Mesothelial cell of epicardium (in vitro differentiated cells): Measurements from ENCODE around the gene MBTD1. TPM values are rescaled to one million over a fixed set of nuclear protein-coding genes. Genes with fewer than 3 reads are reported as not detected.
A peak's percentile ranks its signal among the peaks of the same experiment; 100 is the strongest.

Experiments
- DNase-seq, 2 experiments: peaks; one replicate each; pipeline ENCODE4 v3.0.0; 2021; ENCODE audit warnings: low spot score in 2 of 2; ENCODE audit not compliant: unreplicated experiment in 2 of 2
- H3K27ac Mint-ChIP-seq: 2 replicates; pipeline ENCODE4 v1.8.0; 2021; ENCODE audit warnings: mixed read lengths
- H3K27me3 Mint-ChIP-seq: 2 replicates; pipeline ENCODE4 v1.8.0; 2021; ENCODE audit warnings: low read depth, mixed read lengths
- H3K36me3 Mint-ChIP-seq: 2 replicates; pipeline ENCODE4 v1.8.0; 2021; ENCODE audit warnings: mixed read lengths
- H3K4me1 Mint-ChIP-seq: 2 replicates; pipeline ENCODE4 v1.8.0; 2021; ENCODE audit warnings: mixed read lengths
- H3K4me3 Mint-ChIP-seq: 2 replicates; pipeline ENCODE4 v1.8.0; 2021; ENCODE audit warnings: mild to moderate bottlenecking, moderate library complexity, mixed read lengths
- H3K9me3 Mint-ChIP-seq: 2 replicates; pipeline ENCODE4 v1.8.0; 2021; ENCODE audit warnings: mixed read lengths
- total RNA-seq: library from RNA; stranded (reverse); gene quantifications from 3 replicates; pipeline ENCODE4 v1.2.1, GENCODE V29; 2021
- TF ChIP-seq, protein P1 (sequence below): fragments of 200-600 bp; sonication (generic); IDR thresholded peaks from one replicate; pipeline ENCODE4 v1.5.0; 2021; ENCODE audit warnings: antibody characterized with exemption; ENCODE audit not compliant: unreplicated experiment

The MBTD1 gene
- total RNA-seq, 1 donor from 2014 or later, result 43.0 TPM

DNA sequence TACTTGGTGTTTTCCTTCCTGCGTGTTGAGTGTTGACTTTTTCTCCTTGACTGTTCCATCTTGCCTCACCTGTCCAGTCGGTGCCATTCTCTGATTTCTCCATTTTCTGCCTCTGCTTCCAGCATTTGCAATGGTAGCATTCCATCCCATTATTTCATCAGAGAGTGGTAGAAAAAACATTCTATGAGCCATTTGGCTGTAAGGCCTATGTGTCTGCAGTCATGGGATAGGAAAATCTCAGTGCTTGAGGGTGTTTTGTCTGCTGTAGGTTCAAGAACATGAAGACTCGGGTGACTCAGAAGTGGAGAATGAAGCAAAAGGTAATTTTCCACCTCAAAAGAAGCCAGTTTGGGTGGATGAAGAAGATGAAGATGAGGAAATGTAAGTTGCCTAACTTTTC is 3.2 kb upstream of the MBTD1 start:
- Mint-ChIP-seq H3K27ac (no peak overlapping the region), H3K4me3 (peak overlapping the region; percentile 20), H3K9me3 (no peaks in the 10 kb centered on the region), H3K36me3 (peaks cover 20% of the 10 kb centered on the region), H3K4me1 (peaks cover 26% of the 10 kb centered on the region), H3K27me3 (no peaks in the 10 kb centered on the region)
- no peak for DNase-seq
- TF ChIP-seq, protein P1, sequence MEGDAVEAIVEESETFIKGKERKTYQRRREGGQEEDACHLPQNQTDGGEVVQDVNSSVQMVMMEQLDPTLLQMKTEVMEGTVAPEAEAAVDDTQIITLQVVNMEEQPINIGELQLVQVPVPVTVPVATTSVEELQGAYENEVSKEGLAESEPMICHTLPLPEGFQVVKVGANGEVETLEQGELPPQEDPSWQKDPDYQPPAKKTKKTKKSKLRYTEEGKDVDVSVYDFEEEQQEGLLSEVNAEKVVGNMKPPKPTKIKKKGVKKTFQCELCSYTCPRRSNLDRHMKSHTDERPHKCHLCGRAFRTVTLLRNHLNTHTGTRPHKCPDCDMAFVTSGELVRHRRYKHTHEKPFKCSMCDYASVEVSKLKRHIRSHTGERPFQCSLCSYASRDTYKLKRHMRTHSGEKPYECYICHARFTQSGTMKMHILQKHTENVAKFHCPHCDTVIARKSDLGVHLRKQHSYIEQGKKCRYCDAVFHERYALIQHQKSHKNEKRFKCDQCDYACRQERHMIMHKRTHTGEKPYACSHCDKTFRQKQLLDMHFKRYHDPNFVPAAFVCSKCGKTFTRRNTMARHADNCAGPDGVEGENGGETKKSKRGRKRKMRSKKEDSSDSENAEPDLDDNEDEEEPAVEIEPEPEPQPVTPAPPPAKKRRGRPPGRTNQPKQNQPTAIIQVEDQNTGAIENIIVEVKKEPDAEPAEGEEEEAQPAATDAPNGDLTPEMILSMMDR, result no peak

DNA sequence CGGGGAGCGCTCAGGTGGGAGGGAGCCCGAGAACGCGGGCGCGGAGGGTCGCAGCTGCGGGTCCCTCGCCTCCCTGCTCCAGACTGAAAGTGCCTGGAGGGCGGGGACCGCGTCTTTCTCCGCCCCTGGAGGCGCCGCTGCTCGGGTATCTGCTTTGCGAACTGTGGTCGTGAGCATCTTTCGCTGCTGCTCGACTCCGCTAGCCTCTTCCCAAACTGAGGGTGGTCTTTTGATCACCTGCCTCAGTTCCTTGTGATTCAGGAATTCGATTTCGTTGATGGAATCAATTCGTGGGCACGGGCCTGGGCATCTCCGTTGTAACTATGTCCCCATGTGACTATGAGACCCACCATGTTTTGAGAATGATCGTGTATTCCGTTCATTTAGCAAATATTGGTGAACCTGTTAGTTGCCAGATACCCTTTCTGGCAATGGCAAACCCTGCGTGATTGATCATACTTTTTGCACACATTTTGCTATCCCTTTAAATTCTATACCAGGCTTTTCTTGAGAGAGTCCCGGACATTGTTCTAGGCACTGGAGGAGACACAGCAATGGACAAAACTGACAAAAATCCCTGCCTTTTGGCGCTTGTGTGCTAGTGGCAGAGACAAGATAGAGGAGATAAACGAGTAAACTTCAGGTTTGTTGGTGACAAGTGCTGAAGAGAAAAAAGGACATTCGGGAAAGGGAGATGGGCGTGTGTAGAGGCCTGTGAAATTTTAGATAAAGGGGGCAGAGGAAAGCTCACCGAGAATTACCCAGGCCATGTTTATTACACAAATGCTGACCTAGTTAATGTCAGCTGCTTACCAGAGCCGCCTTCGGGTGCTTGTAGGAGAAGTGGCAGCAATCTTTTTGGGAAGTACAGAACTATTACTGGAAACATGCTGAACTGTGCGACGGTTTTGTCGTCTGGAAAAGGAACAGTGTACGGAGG is 1.4 kb upstream of the MBTD1 start:
- H3K9me3 Mint-ChIP-seq, result no peaks in the 10 kb centered on the region
- H3K27me3 Mint-ChIP-seq, result no peaks in the 10 kb centered on the region
- peaks cover 14% of the 10 kb centered on the region for H3K36me3 Mint-ChIP-seq
- H3K4me1 Mint-ChIP-seq, result peaks cover 38% of the 10 kb centered on the region
- TF ChIP-seq, protein P1, result no peak
- peak overlapping the region; percentile 92 for H3K4me3 Mint-ChIP-seq
- H3K27ac Mint-ChIP-seq, result peak overlapping the region; percentile 77
- no peak for DNase-seq

DNA sequence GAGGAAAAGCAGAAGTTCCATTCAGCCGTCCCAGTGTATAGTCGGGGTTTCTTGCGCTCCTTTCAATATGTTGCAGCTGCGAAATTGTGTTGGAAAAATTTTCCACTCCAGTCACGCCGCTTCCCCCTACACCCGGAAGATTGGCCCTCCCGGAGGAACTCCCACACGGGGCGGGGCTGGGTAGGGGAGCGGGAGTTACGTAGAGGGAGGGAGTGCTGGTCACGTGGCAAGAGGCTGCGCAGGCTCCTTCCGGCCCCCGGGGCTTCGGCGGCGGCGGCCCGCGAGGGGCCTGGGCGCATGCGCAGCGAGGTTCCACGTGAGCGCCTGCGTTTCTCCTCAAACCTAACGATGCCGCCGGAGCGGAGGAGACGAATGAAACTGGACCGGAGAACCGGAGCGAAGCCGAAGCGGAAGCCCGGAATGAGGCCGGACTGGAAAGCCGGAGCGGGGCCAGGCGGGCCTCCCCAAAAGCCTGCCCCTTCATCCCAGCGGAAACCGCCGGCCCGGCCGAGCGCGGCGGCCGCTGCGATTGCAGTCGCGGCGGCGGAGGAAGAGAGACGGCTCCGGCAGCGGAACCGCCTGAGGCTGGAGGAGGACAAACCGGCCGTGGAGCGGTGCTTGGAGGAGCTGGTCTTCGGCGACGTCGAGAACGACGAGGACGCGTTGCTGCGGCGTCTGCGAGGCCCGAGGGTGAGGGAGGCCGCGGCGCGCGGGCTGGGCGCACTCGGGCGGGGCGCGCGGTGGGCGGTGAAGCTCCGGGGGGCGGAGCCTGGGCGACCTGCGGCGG is 581 bp upstream of the MBTD1 start, which contains the start of gene UTP18:
TSS of gene UTP18 (plus strand) at position 310 of the 787 bp plus-strand sequence. CDS start at position 349, 39 bp downstream.
- Mint-ChIP-seq H3K27me3 (no peaks in the 10 kb centered on the region), H3K4me3 (peak within 1 kb of the TSS; percentile 92), H3K4me1 (peaks cover 43% of the 10 kb centered on the region), H3K27ac (peak within 1 kb of the TSS; percentile 100), H3K9me3 (no peaks in the 10 kb centered on the region), H3K36me3 (peaks cover 10% of the 10 kb centered on the region)
- peak; percentile 97 to 99 for DNase-seq
- TF ChIP-seq, protein P1, result no peak

DNA sequence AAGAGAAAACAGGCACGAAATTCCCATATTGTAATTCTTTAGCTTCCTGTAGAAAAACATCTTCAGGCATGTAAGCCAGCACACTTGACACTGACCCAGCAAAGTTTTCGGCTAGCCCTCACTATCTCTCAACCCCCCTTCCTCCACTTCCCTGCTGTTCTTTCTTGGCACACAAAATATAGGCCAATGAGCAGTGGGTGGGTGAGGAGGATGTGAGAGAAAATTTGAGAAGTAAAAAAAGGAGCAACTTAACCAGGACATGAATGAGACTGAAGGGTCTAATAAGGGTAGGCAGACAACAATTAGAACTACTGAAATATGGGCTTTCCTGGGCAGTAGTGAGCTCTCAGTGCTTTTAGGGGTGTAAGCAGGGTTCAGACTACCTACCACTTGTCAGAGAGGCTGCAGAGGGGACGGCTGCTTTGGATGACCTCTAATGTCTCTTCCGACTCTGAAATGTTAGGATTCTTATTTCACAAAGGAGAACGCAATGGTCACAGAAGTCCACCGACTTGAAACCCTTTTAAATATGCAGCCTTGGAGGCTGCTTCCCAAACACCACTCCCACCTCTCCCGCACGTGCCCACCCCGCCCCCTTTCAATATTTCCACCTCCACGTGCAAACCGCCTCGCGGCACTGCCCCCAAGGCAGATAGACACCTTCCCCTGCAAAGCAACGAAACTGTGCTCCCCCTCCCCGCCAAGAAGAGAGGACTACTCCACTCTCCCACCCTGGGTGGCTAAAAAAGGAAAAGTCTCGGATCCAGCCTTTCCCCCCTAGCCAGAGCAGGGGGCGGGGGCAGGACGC is 889 bp downstream of the MBTD1 start:
- Mint-ChIP-seq H3K4me3 (peak overlapping the region; percentile 92), H3K27ac (peak overlapping the region; percentile 93), H3K36me3 (peaks cover 10% of the 10 kb centered on the region), H3K4me1 (peaks cover 43% of the 10 kb centered on the region), H3K9me3 (no peaks in the 10 kb centered on the region), H3K27me3 (no peaks in the 10 kb centered on the region)
- TF ChIP-seq, protein P1, result no peak
- DNase-seq, result peak in 1 of 2 experiments; percentile 47
